ENCODE measurements around the gene KDM2A.

DNA sequence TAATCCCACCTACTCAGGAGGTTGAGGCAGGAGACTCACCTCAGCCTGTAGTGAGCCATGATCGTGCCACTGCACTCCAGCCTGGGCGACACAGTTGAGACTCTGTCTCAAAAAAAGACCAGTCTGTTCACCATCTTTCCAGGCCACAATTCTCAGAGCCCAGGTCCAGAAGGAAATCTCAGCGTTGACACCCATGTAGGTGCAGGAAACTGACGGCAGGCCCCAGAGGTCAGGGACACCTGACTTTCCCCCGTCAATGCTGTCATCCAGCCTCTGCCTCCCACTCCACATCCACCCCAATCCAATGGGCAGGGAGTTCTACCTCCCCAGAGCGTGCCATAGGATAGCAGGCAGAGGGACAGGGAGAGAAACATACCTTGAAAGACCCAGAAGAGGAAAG lies 141.3 kb downstream of the KDM2A start:
- TF ChIP-seq POLR2A (IDR thresholded peaks at IDR 0.05): no peak
- TF ChIP-seq, protein P1, sequence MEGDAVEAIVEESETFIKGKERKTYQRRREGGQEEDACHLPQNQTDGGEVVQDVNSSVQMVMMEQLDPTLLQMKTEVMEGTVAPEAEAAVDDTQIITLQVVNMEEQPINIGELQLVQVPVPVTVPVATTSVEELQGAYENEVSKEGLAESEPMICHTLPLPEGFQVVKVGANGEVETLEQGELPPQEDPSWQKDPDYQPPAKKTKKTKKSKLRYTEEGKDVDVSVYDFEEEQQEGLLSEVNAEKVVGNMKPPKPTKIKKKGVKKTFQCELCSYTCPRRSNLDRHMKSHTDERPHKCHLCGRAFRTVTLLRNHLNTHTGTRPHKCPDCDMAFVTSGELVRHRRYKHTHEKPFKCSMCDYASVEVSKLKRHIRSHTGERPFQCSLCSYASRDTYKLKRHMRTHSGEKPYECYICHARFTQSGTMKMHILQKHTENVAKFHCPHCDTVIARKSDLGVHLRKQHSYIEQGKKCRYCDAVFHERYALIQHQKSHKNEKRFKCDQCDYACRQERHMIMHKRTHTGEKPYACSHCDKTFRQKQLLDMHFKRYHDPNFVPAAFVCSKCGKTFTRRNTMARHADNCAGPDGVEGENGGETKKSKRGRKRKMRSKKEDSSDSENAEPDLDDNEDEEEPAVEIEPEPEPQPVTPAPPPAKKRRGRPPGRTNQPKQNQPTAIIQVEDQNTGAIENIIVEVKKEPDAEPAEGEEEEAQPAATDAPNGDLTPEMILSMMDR (IDR thresholded peaks at IDR 0.05): no peak
